Head of caudate nucleus (tissue), 42 donors: ENCODE results near the gene SENP5.

ENCODE experiments used
- DNase-seq, 42 donors: peaks; one replicate each; pipeline versions ENCODE4 v3.0.0 to v3.0.0-alpha.2; 2020 to 2021; ENCODE audit warnings: mixed read lengths in 7 of 42
- intact Hi-C: fragments of 100-400 bp; cut with DNase I; formaldehyde crosslinking; loops from one replicate; pipeline ENCODE4 v1.15.0; 2022

The SENP5 gene

GRCh38 chr3:196983186-196983585 is 115.5 kb downstream of the SENP5 start:
- intact Hi-C loops = no loop called here
- DNase-seq = no peak
